ENCODE data around the gene CDKN3. TPM values are rescaled to one million over a fixed set of nuclear protein-coding genes. Genes with fewer than 3 reads are reported as not detected.
"Not testable (repeated sequence)": the region's sequence is repeated elsewhere in the genome, so short reads cannot be mapped to it uniquely, and the experiment has no call there.

Gene CDKN3
- total RNA-seq, 4 donors from 2014 or later = 1.3 to 2.9 (median 2.1) TPM

- 77 to 84% methylated on average over 14 of the region's 14 CpGs for WGBS, 2 donors
- no peak overlapping the region for H3K4me3 ChIP-seq (ENCODE audit: low read depth, poor library complexity, severe bottlenecking)
- no peak for TF ChIP-seq POLR2A (IDR thresholded peaks at IDR 0.05)
- no peak for TF ChIP-seq CTCF (IDR thresholded peaks at IDR 0.05)
- DNase-seq (ENCODE audit: low spot score in 2 of 2) = no peak
- intact Hi-C loops (cut with DNase I; ENCODE audit: low total_unique reads) = no loop called here
These were observed 4.5 kb upstream of the CDKN3 start for GRCh38 chr14:54392131-54392859.

- DNase-seq (ENCODE audit: low spot score in 2 of 2); H3K4me3 ChIP-seq (ENCODE audit: low read depth, poor library complexity, severe bottlenecking); intact Hi-C loops (cut with DNase I; ENCODE audit: low total_unique reads): not testable (repeated sequence)
- WGBS, 2 donors = 92% methylated on average over 39 to 52 of the region's 68 CpGs
These were observed 3.6 kb upstream of the CDKN3 start for GRCh38 chr14:54392986-54393884.

- intact Hi-C loops (cut with DNase I; ENCODE audit: low total_unique reads) = no loop called here
- WGBS, 2 donors = 93 to 95% methylated on average over 27 of the region's 27 CpGs
- no peak overlapping the region for H3K4me3 ChIP-seq (ENCODE audit: low read depth, poor library complexity, severe bottlenecking)
- TF ChIP-seq CTCF (IDR thresholded peaks at IDR 0.05) (no peak), POLR2A (IDR thresholded peaks at IDR 0.05) (no peak)
- no peak for DNase-seq (ENCODE audit: low spot score in 2 of 2)
These were observed 2.2 kb upstream of the CDKN3 start for GRCh38 chr14:54394596-54394995.

GRCh38 chr14:54395284-54395683, 1.5 kb upstream of the CDKN3 start:
- no peak for DNase-seq (ENCODE audit: low spot score in 2 of 2)
- H3K4me3 ChIP-seq (ENCODE audit: low read depth, poor library complexity, severe bottlenecking) = no peak overlapping the region
- intact Hi-C loops (cut with DNase I; ENCODE audit: low total_unique reads) = no loop called here
- TF ChIP-seq POLR2A (IDR thresholded peaks at IDR 0.05) (no peak), CTCF (IDR thresholded peaks at IDR 0.05) (no peak)
- WGBS, 2 donors = 81 to 82% methylated on average over 4 of the region's 4 CpGs

GRCh38 chr14:54395716-54396115, 1.1 kb upstream of the CDKN3 start:
- WGBS, 2 donors = 93 to 99% methylated on average over 2 of the region's 2 CpGs
- TF ChIP-seq CTCF (IDR thresholded peaks at IDR 0.05) (no peak), POLR2A (IDR thresholded peaks at IDR 0.05) (no peak)
- no peak for DNase-seq (ENCODE audit: low spot score in 2 of 2)
- no peak overlapping the region for H3K4me3 ChIP-seq (ENCODE audit: low read depth, poor library complexity, severe bottlenecking)
- intact Hi-C loops (cut with DNase I; ENCODE audit: low total_unique reads) = no loop called here

- intact Hi-C loops (cut with DNase I; ENCODE audit: low total_unique reads) = no loop called here
- WGBS, 2 donors = 66 to 71% methylated on average over 9 of the region's 9 CpGs
- no peak for DNase-seq (ENCODE audit: low spot score in 2 of 2)
- H3K4me3 ChIP-seq (ENCODE audit: low read depth, poor library complexity, severe bottlenecking) = peak overlapping the region; percentile 33
- TF ChIP-seq CTCF (IDR thresholded peaks at IDR 0.05) (no peak), POLR2A (IDR thresholded peaks at IDR 0.05) (no peak)
These were observed 669 bp upstream of the CDKN3 start for GRCh38 chr14:54396183-54396492.
